GM12878 (cell line): ENCODE measurements around the gene FAF1.

Experiments used
- CREM ChIP-seq: IDR thresholded peaks from 2 replicates; pipeline ENCODE4 v1.6.1; 2014; ENCODE audit warnings: antibody characterized with exemption, low read depth
- EZH2 ChIP-seq: IDR thresholded peaks from 2 replicates; pipeline ENCODE4 v1.6.1; 2012; ENCODE audit warnings: low read depth, mild to moderate bottlenecking, control low read depth, inconsistent platforms, low read length, borderline replicate concordance; ENCODE audit not compliant: control insufficient read depth
- FOXK2 ChIP-seq: fragments of 450-650 bp; IDR thresholded peaks from 2 replicates; pipeline ENCODE4 v1.6.1; 2017; ENCODE audit warnings: mild to moderate bottlenecking, moderate library complexity
- MAX ChIP-seq: IDR thresholded peaks from 2 replicates; pipeline ENCODE4 v1.6.1; 2012; ENCODE audit warnings: low read depth, low read length, improper control_type of control experiment
- PAX8 ChIP-seq: fragments of 450-650 bp; IDR thresholded peaks from 2 replicates; pipeline ENCODE4 v1.6.1; 2017; ENCODE audit warnings: mild to moderate bottlenecking, moderate library complexity
- POLR2A ChIP-seq: IDR thresholded peaks from 2 replicates; pipeline ENCODE4 v1.6.1; 2011; ENCODE audit warnings: low read depth, mild to moderate bottlenecking, low read length
- POLR2AphosphoS5 ChIP-seq: IDR thresholded peaks from 2 replicates; pipeline ENCODE4 v1.6.1; 2011; ENCODE audit warnings: mild to moderate bottlenecking, low read length, inconsistent platforms
- RCOR1 ChIP-seq: conservative IDR thresholded peaks from 2 replicates; pipeline ENCODE4 v1.6.1; 2012; ENCODE audit warnings: low read depth, low read length, improper control_type of control experiment
- TCF12 ChIP-seq: IDR thresholded peaks from 2 replicates; pipeline ENCODE4 v1.6.1; 2011; ENCODE audit warnings: low read depth, mild to moderate bottlenecking, low read length
- USF1 ChIP-seq: IDR thresholded peaks from 2 replicates; pipeline ENCODE4 v1.6.1; 2011; ENCODE audit warnings: borderline replicate concordance, low read depth, mild to moderate bottlenecking, moderate library complexity, mixed read lengths, low read length; ENCODE audit not compliant: insufficient read depth; ENCODE audit errors: extremely low read length
- ZNF207 ChIP-seq: fragments of 450-650 bp; IDR thresholded peaks from 2 replicates; pipeline ENCODE4 v1.6.1; 2014; ENCODE audit warnings: antibody characterized with exemption, mild to moderate bottlenecking, borderline replicate concordance
- TF ChIP-seq, protein P1 (sequence below): IDR thresholded peaks from 2 replicates; pipeline ENCODE4 v1.6.1; 2011; ENCODE audit warnings: low read depth, low read length, improper control_type of control experiment, borderline replicate concordance
- TF ChIP-seq, protein P2 (sequence below), 3 experiments: IDR thresholded peaks in 2 of 3; conservative IDR thresholded peaks in 1 of 3; 2 replicates each; pipeline ENCODE4 v1.5.1; 2011; ENCODE audit warnings: low read depth in 3 of 3, low read length in 3 of 3, mild to moderate bottlenecking in 3 of 3, control low read depth in 2 of 3, moderate library complexity in 2 of 3, inconsistent platforms in 1 of 3, mixed read lengths in 1 of 3; ENCODE audit not compliant: control insufficient read depth in 2 of 3, insufficient read depth in 1 of 3; ENCODE audit errors: extremely low read depth in 1 of 3
- TF ChIP-seq, protein P3 (sequence below): fragments of 450-650 bp; IDR thresholded peaks from 2 replicates; pipeline ENCODE4 v1.6.1; 2016; ENCODE audit warnings: mild to moderate bottlenecking

DNA sequence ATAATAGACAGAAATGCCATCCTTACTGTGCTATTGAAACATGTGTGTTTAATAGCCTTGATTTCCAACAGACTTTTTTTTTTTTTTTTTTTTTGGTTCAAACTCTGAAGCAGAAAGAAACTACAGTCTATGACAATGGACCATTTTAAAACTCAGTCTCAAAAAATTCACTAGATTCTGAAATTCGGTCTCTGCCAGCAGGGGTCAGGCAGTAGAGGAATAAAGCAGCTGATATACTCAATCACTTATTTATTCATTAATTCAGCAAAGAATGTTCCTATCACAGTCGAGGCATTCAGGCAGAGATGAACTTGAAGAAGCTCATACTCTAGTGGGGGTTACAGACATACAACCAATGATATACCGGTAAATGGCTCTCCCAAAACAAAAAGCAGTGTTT, 275.9 kb downstream of the FAF1 start:
- TF ChIP-seq, protein P1, sequence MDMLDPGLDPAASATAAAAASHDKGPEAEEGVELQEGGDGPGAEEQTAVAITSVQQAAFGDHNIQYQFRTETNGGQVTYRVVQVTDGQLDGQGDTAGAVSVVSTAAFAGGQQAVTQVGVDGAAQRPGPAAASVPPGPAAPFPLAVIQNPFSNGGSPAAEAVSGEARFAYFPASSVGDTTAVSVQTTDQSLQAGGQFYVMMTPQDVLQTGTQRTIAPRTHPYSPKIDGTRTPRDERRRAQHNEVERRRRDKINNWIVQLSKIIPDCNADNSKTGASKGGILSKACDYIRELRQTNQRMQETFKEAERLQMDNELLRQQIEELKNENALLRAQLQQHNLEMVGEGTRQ: no peak
- no peak for TF ChIP-seq ZNF207
- no peak for TF ChIP-seq MAX
- no peak for TF ChIP-seq FOXK2
- no peak for TF ChIP-seq CREM
- TF ChIP-seq, protein P2, sequence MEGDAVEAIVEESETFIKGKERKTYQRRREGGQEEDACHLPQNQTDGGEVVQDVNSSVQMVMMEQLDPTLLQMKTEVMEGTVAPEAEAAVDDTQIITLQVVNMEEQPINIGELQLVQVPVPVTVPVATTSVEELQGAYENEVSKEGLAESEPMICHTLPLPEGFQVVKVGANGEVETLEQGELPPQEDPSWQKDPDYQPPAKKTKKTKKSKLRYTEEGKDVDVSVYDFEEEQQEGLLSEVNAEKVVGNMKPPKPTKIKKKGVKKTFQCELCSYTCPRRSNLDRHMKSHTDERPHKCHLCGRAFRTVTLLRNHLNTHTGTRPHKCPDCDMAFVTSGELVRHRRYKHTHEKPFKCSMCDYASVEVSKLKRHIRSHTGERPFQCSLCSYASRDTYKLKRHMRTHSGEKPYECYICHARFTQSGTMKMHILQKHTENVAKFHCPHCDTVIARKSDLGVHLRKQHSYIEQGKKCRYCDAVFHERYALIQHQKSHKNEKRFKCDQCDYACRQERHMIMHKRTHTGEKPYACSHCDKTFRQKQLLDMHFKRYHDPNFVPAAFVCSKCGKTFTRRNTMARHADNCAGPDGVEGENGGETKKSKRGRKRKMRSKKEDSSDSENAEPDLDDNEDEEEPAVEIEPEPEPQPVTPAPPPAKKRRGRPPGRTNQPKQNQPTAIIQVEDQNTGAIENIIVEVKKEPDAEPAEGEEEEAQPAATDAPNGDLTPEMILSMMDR (IDR thresholded peaks at IDR 0.05 in 2 of 3, conservative IDR thresholded peaks at IDR 0.05 in 1 of 3; ENCODE audit: control insufficient read depth in 2 of 3, extremely low read depth in 1 of 3, insufficient read depth in 1 of 3, low read depth in 3 of 3, low read length in 3 of 3): no peak
- TF ChIP-seq RCOR1: no peak
- no peak for TF ChIP-seq POLR2A
- no peak for TF ChIP-seq USF1
- TF ChIP-seq TCF12: no peak
- TF ChIP-seq POLR2AphosphoS5: no peak
- TF ChIP-seq, protein P3, sequence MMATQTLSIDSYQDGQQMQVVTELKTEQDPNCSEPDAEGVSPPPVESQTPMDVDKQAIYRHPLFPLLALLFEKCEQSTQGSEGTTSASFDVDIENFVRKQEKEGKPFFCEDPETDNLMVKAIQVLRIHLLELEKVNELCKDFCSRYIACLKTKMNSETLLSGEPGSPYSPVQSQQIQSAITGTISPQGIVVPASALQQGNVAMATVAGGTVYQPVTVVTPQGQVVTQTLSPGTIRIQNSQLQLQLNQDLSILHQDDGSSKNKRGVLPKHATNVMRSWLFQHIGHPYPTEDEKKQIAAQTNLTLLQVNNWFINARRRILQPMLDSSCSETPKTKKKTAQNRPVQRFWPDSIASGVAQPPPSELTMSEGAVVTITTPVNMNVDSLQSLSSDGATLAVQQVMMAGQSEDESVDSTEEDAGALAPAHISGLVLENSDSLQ: no peak
- no peak for TF ChIP-seq PAX8
- TF ChIP-seq EZH2: no peak
